ENCODE results near the gene UGP2. TPM values are rescaled to one million over a fixed set of nuclear protein-coding genes. Genes with fewer than 3 reads are reported as not detected.

The UGP2 gene
- total RNA-seq, 1 experiment from 2014 or later, result 883 TPM

DNA sequence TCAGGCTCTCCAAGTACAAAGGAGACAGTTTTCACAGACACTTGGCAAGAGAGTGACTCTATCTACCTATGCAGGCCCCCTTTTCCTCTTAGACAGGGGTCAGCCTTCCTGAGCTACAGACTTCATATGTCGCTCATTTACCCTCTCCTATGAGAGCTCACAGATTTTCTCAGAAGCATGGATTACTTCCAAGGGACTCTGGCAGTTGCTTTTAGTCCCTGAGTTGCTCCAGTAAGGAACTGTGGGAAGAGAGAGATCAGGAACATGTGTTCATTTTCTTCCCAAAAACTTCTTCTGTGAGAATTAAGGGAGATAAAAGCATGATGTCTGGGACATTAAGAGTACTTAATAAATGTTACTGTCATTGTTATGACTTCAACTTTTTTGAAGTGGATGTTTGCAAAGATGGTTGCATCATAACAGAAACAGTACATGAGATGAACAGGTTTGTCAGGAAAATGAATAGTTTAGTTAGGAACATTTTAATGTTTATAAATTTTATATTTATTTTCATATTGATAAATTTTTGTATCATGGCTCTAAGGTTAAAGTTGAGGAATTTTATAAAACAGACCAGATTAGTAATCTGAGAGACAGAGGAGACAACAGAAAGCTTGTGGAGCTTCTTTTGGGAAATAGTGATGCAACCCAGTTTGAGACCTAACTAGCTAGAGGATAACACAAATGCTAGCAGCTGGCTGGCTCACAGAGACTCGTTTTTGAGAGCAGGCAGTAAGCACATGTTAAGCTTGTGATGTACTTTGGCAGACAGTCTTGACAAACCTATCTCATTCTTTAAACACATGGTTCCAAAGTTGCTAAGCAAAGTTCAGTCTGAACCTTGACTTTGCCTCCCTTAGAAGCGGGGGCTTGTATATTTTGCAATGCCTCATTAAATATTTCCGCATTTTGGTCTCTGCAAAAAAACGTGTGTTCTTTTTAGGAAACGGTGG, 21.7 kb upstream of the UGP2 start:
- Histone ChIP-seq H4K91ac (ENCODE audit: insufficient read length, low read depth, low read length) (no peak overlapping the region), H2BK15ac (ENCODE audit: low read depth, low read length) (no peak overlapping the region), H4K20me1 (ENCODE audit: control insufficient read depth, insufficient read depth, insufficient read length) (no peaks in the 10 kb centered on the region), H2AK5ac (ENCODE audit: insufficient read length, low read length) (no peak overlapping the region), H3K4ac (ENCODE audit: low read depth, low read length) (no peak overlapping the region), H3K9me3 (ENCODE audit: control insufficient read depth, low read depth, low read length) (no peaks in the 10 kb centered on the region), H3K23me2 (ENCODE audit: insufficient read length, low read depth, low read length, poor library complexity, severe bottlenecking) (no peaks in the 10 kb centered on the region), H3K23ac (ENCODE audit: insufficient read length, low read depth, low read length) (no peak overlapping the region), H3K9ac (ENCODE audit: extremely low read depth, insufficient read length, low read length) (no peak overlapping the region), H3K27ac (ENCODE audit: insufficient read length, low read depth, low read length) (no peak overlapping the region), H3K14ac (ENCODE audit: insufficient read depth, low read length) (no peak overlapping the region), H3K79me1 (ENCODE audit: insufficient read depth, low read depth, low read length, poor library complexity, severe bottlenecking) (no peaks in the 10 kb centered on the region), H2BK12ac (ENCODE audit: insufficient read length, low read depth, low read length) (no peak overlapping the region), H3K4me2 (ENCODE audit: insufficient read depth, insufficient read length, low read length) (no peak overlapping the region), H4K8ac (replicated peaks; ENCODE audit: insufficient read length, low read depth, low read length) (no peak overlapping the region), H2AFZ (ENCODE audit: low read length) (no peak overlapping the region), H3K79me2 (ENCODE audit: insufficient read depth, low read length) (no peaks in the 10 kb centered on the region), H3K4me1 (ENCODE audit: insufficient read depth, low read length) (no peaks in the 10 kb centered on the region), H3K27me3 (ENCODE audit: insufficient read depth, low read length) (no peaks in the 10 kb centered on the region), H3T11ph (ENCODE audit: low read length) (no peak overlapping the region), H2BK120ac (ENCODE audit: low read depth, low read length, poor library complexity, severe bottlenecking) (no peak overlapping the region), H4K5ac (ENCODE audit: insufficient read length, low read depth, low read length) (no peak overlapping the region), H3K18ac (ENCODE audit: insufficient read length, low read depth, low read length) (no peak overlapping the region), H2BK5ac (ENCODE audit: insufficient read length, low read length) (no peak overlapping the region), H2BK20ac (ENCODE audit: low read depth, low read length, poor library complexity, severe bottlenecking) (no peak overlapping the region), H3K56ac (ENCODE audit: insufficient read length, low read depth, low read length) (no peak overlapping the region)
- TF ChIP-seq, protein P1, sequence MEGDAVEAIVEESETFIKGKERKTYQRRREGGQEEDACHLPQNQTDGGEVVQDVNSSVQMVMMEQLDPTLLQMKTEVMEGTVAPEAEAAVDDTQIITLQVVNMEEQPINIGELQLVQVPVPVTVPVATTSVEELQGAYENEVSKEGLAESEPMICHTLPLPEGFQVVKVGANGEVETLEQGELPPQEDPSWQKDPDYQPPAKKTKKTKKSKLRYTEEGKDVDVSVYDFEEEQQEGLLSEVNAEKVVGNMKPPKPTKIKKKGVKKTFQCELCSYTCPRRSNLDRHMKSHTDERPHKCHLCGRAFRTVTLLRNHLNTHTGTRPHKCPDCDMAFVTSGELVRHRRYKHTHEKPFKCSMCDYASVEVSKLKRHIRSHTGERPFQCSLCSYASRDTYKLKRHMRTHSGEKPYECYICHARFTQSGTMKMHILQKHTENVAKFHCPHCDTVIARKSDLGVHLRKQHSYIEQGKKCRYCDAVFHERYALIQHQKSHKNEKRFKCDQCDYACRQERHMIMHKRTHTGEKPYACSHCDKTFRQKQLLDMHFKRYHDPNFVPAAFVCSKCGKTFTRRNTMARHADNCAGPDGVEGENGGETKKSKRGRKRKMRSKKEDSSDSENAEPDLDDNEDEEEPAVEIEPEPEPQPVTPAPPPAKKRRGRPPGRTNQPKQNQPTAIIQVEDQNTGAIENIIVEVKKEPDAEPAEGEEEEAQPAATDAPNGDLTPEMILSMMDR (conservative IDR thresholded peaks at IDR 0.05), result no peak
- DNase-seq, result no peak
- Mint-ChIP-seq H3K4me1 (peaks cover 12 to 14% of the 10 kb centered on the region in 2 experiments), H3K4me3 (no peak overlapping the region), H3K27me3 (ENCODE audit: low read depth) (no peaks in the 10 kb centered on the region), H3K27ac (no peak overlapping the region), H3K9me3 (no peaks in the 10 kb centered on the region), H3K36me3 (ENCODE audit: insufficient read depth in 1 of 3, low read depth in 3 of 3) (no peaks in the 10 kb centered on the region)
- WGBS (ENCODE audit: extremely low coverage, insufficient read length, low lambda C conversion rate), result no CpG with 5 or more reads among the region's 6 CpGs

Data from H9 (cell line).